GM18498 (cell line): ENCODE results near the gene EPN3.

Source experiments
- ATAC-seq: cut with Tn5 transposase; IDR thresholded peaks from one replicate; pipeline ENCODE4 v1.9.1; 2021; ENCODE audit warnings: mild to moderate bottlenecking, moderate library complexity; ENCODE audit not compliant: unreplicated experiment

Gene EPN3

GRCh38 chr17:50547736-50548083, 15.2 kb downstream of the EPN3 start:
- no peak for ATAC-seq

GRCh38 chr17:50548831-50549230, 16.3 kb downstream of the EPN3 start:
- no peak for ATAC-seq

- no peak for ATAC-seq
These were observed 16.9 kb downstream of the EPN3 start for GRCh38 chr17:50549256-50549941.

- ATAC-seq = no peak
These were observed 17.4 kb downstream of the EPN3 start for GRCh38 chr17:50549969-50550368.

- ATAC-seq = no peak
These were observed 18.3 kb downstream of the EPN3 start for GRCh38 chr17:50550661-50551432.

GRCh38 chr17:50551433-50551815, 18.9 kb downstream of the EPN3 start:
- no peak for ATAC-seq

- no peak for ATAC-seq
These were observed 19.3 kb downstream of the EPN3 start for GRCh38 chr17:50551884-50552283.

GRCh38 chr17:50554201-50554600, 21.7 kb downstream of the EPN3 start:
- ATAC-seq = no peak

GRCh38 chr17:50556803-50557202, 24.3 kb downstream of the EPN3 start:
- no peak for ATAC-seq

GRCh38 chr17:50557630-50558029, 25.1 kb downstream of the EPN3 start:
- ATAC-seq = no peak

- no peak for ATAC-seq
These were observed 25.6 kb downstream of the EPN3 start for GRCh38 chr17:50558091-50558490.

- ATAC-seq = no peak
These were observed 26.0 kb downstream of the EPN3 start for GRCh38 chr17:50558581-50558940.

- no peak for ATAC-seq
These were observed 26.5 kb downstream of the EPN3 start for GRCh38 chr17:50558941-50559614.

- no peak for ATAC-seq
These were observed 27.2 kb downstream of the EPN3 start for GRCh38 chr17:50559674-50560184.

GRCh38 chr17:50560185-50560824, 27.8 kb downstream of the EPN3 start, which contains the start of gene CACNA1G:
TSS of gene CACNA1G (plus strand) at chr17:50560715. CDS start at chr17:50561460, 745 bp downstream.
- ATAC-seq = peak; percentile 90

- peak; percentile 13 for ATAC-seq
These were observed 28.6 kb downstream of the EPN3 start for GRCh38 chr17:50560931-50561745.

GRCh38 chr17:50561746-50562141, 29.2 kb downstream of the EPN3 start:
- no peak for ATAC-seq

GRCh38 chr17:50562242-50563091, 29.9 kb downstream of the EPN3 start:
- no peak for ATAC-seq

GRCh38 chr17:50563092-50563511, 30.6 kb downstream of the EPN3 start:
- ATAC-seq = no peak
